Activated B cell treated with CpG ODN at 0.5 μM for 24 hours (primary cell): ENCODE measurements around the gene PI4K2B. TPM values are rescaled to one million over a fixed set of nuclear protein-coding genes. Genes with fewer than 3 reads are reported as not detected.

ENCODE experiments used
- ATAC-seq: fragments of 200-7000 bp; cut with Tn5 transposase; one replicate; pipeline ENCODE4 v1.10.0; 2021; ENCODE audit warnings: low read depth, mild to moderate bottlenecking, moderate library complexity
- CTCF ChIA-PET: fragments of 350-600 bp; sonication (Branson Sonifier 250); formaldehyde crosslinking; loops from one replicate; lab custom pipeline; 2021; ENCODE audit warnings: antibody characterized with exemption; lab: Charles Lee
- POLR2A ChIA-PET: fragments of 350-600 bp; sonication (Branson Sonifier 250); formaldehyde crosslinking; loops from one replicate; lab custom pipeline; 2021; ENCODE audit warnings: antibody characterized with exemption; lab: Charles Lee
- DNase-seq: peaks from one replicate; pipeline ENCODE4 v3.0.0; 2022
- H3K27ac Mint-ChIP-seq: one replicate; pipeline ENCODE4 v1.8.0; 2020; ENCODE audit warnings: mixed read lengths
- H3K27me3 Mint-ChIP-seq: one replicate; pipeline ENCODE4 v1.8.0; 2021; ENCODE audit warnings: mixed read lengths
- H3K36me3 Mint-ChIP-seq: one replicate; pipeline ENCODE4 v1.8.0; 2021; ENCODE audit warnings: low read depth, mixed read lengths
- H3K4me1 Mint-ChIP-seq: one replicate; pipeline ENCODE4 v1.8.0; 2021; ENCODE audit warnings: mixed read lengths
- H3K4me3 Mint-ChIP-seq: one replicate; pipeline ENCODE4 v1.8.0; 2020; ENCODE audit warnings: mild to moderate bottlenecking, mixed read lengths
- H3K9me3 Mint-ChIP-seq: one replicate; pipeline ENCODE4 v1.8.0; 2020; ENCODE audit warnings: mixed read lengths
- intact Hi-C: fragments of 100-400 bp; cut with micrococcal nuclease; formaldehyde crosslinking; loops from one replicate; pipeline ENCODE4 v1.15.1; 2024
- total RNA-seq: library from RNA; stranded (reverse); gene quantifications from 2 replicates; pipeline ENCODE4 v1.2.3, GENCODE V29; 2022
- TF ChIP-seq, protein P1 (sequence below): fragments of 200-600 bp; IDR thresholded peaks from one replicate; pipeline ENCODE4 v1.8.0; 2022; ENCODE audit warnings: antibody characterized with exemption, mild to moderate bottlenecking

PI4K2B gene
- 14.8 and 14.9 TPM in 2 replicates for total RNA-seq

DNA sequence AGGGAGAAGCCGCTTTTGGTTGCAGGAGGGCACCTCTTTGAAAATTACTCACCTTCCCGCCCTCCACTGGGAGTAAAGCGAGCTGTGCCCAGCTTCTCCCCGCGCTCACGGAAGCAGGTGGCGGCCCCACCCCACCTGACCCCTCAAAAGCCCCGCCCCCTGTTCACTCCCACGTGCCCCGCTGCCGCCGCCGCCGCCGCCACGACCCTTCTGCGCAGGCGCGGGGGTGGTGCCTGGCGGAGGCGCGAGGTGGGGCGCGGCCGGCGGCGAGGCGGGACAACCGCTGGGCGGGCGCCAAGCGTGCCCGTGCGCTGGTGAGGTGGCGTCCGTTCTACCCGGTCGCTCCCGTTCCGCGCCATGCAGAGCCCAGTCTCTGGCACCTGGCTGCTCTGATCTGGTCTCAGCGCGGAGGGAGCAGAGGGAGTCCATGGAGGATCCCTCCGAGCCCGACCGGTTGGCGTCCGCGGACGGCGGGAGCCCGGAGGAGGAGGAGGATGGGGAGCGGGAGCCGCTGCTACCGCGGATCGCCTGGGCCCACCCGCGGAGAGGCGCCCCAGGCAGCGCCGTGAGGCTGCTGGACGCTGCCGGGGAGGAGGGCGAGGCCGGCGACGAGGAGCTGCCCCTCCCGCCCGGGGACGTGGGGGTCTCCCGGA is at the start of gene PI4K2B:
TSS of gene PI4K2B (plus strand) at position 297 of the 653 bp plus-strand sequence. CDS start at position 428, 131 bp downstream.
- TF ChIP-seq, protein P1, sequence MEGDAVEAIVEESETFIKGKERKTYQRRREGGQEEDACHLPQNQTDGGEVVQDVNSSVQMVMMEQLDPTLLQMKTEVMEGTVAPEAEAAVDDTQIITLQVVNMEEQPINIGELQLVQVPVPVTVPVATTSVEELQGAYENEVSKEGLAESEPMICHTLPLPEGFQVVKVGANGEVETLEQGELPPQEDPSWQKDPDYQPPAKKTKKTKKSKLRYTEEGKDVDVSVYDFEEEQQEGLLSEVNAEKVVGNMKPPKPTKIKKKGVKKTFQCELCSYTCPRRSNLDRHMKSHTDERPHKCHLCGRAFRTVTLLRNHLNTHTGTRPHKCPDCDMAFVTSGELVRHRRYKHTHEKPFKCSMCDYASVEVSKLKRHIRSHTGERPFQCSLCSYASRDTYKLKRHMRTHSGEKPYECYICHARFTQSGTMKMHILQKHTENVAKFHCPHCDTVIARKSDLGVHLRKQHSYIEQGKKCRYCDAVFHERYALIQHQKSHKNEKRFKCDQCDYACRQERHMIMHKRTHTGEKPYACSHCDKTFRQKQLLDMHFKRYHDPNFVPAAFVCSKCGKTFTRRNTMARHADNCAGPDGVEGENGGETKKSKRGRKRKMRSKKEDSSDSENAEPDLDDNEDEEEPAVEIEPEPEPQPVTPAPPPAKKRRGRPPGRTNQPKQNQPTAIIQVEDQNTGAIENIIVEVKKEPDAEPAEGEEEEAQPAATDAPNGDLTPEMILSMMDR = no peak
- Mint-ChIP-seq H3K36me3 (peaks cover 18% of the 10 kb centered on the region), H3K27ac (peak within 1 kb of the TSS; percentile 95), H3K4me3 (peak within 1 kb of the TSS; percentile 92), H3K4me1 (peaks cover 45% of the 10 kb centered on the region), H3K27me3 (no peaks in the 10 kb centered on the region), H3K9me3 (peaks cover 9% of the 10 kb centered on the region)
- POLR2A ChIA-PET = interaction anchor here (0.5 to 4.4 kb wide), 7 partner anchors 10 to 649 kb away, joined by 3 to 48 read pairs (median 4); partner anchors contain the start of genes ANAPC4, DHX15, SEPSECS and ZCCHC4
- intact Hi-C loops = loop anchor here (1.0 to 10.0 kb wide), 9 partner anchors 11 to 1631 kb away; partner anchors contain the start of genes ANAPC4, DHX15, RBPJ and SEPSECS
- CTCF ChIA-PET = interaction anchor here (0.7 to 4.6 kb wide), 4 partner anchors 72 to 253 kb away, joined by 3 to 45 read pairs (median 4); partner anchors contain the start of genes SEPSECS and ZCCHC4
- DNase-seq (peak; percentile 98), ATAC-seq (peak; percentile 86)

DNA sequence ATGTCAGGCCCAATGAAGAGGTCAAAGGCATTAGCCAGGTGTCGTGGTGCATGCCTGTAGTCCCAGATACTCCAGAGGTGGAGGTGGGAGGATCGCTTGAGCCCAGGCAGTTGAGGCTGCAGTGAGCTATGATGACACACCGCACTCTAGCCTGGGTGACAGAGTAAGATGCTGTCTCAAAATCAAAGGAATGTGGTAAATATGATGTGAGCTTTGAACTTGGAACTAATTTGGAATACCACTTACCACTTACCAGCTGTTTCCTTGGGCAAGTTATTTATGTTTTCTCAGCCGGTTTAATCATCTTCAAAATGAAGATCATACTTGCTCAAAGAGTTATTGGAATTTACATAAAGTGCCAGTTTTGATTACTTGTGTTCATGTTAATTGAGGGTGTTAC is 49.8 kb upstream of the PI4K2B start:
- ChIA-PET CTCF (no interaction called here), POLR2A (no interaction called here)
- no peaks in the 10 kb centered on the region for H3K9me3 Mint-ChIP-seq
- DNase-seq (no peak), ATAC-seq (no peak)
- no peak overlapping the region for H3K4me3 Mint-ChIP-seq
- no peaks in the 10 kb centered on the region for H3K4me1 Mint-ChIP-seq
- intact Hi-C loops = no loop called here
- H3K27ac Mint-ChIP-seq = no peak overlapping the region
- H3K36me3 Mint-ChIP-seq = no peaks in the 10 kb centered on the region
- TF ChIP-seq, protein P1 = no peak
- H3K27me3 Mint-ChIP-seq = no peaks in the 10 kb centered on the region

- DNase-seq (no peak), ATAC-seq (no peak)
- no peaks in the 10 kb centered on the region for H3K9me3 Mint-ChIP-seq
- no peak overlapping the region for H3K4me3 Mint-ChIP-seq
- H3K27ac Mint-ChIP-seq = no peak overlapping the region
- H3K36me3 Mint-ChIP-seq = peaks cover 3% of the 10 kb centered on the region
- ChIA-PET POLR2A (no interaction called here), CTCF (no interaction called here)
- TF ChIP-seq, protein P1 = no peak
- H3K4me1 Mint-ChIP-seq = no peaks in the 10 kb centered on the region
- H3K27me3 Mint-ChIP-seq = no peaks in the 10 kb centered on the region
- intact Hi-C loops = no loop called here
These were observed 43.4 kb upstream of the PI4K2B start for GRCh38 chr4:25190407-25190806.

DNA sequence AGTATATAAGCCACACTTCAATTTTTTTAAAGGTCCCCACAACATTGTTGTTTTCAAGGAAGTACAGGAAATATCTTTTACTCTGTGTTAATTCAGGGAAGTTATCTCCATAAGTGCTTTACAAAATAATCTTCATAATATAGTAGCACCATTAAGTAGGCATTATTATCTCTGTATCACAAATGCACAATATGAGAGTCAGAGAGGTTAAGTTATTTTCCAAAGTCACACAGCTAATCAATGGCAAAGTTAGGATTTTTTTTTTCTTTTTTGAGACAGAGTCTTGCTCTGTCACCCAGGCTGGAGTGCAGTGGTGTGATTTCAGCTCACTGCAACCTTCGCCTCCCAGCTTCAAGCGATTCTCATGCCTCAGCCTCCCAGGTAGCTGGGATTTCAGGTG is 35.1 kb upstream of the PI4K2B start:
- CTCF ChIA-PET = no interaction called here
- no peak for DNase-seq
- H3K36me3 Mint-ChIP-seq = peaks cover 18% of the 10 kb centered on the region
- intact Hi-C loops = no loop called here
- no peak overlapping the region for H3K4me3 Mint-ChIP-seq
- H3K27ac Mint-ChIP-seq = no peak overlapping the region
- POLR2A ChIA-PET = no interaction called here
- TF ChIP-seq, protein P1 = no peak
- H3K27me3 Mint-ChIP-seq = no peaks in the 10 kb centered on the region
- H3K4me1 Mint-ChIP-seq = no peaks in the 10 kb centered on the region
- no peak for ATAC-seq
- peaks cover 3% of the 10 kb centered on the region for H3K9me3 Mint-ChIP-seq

DNA sequence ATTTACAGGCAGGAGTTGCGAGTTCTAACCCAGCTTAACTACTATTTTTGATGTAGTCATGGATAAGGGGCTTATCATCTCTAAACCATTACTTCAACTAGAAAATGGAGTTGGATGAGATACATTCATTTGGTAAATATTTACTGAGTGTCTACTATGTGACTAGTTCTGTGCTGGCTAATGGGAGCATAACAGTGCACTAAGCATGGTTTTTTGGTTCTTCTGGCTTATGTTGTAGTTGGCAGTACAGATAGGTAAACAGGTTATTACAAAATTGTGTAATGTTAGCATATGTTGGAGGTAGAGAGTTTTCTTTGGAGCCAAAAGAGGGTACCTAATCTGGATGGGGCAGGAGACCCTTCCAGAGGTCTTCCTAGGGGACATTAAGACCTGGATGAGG is 25.8 kb upstream of the PI4K2B start:
- intact Hi-C loops = no loop called here
- DNase-seq (no peak), ATAC-seq (no peak)
- no peak overlapping the region for H3K4me3 Mint-ChIP-seq
- POLR2A ChIA-PET = no interaction called here
- no peaks in the 10 kb centered on the region for H3K4me1 Mint-ChIP-seq
- peaks cover 21% of the 10 kb centered on the region for H3K9me3 Mint-ChIP-seq
- TF ChIP-seq, protein P1 = no peak
- CTCF ChIA-PET = no interaction called here
- H3K36me3 Mint-ChIP-seq = no peaks in the 10 kb centered on the region
- no peaks in the 10 kb centered on the region for H3K27me3 Mint-ChIP-seq
- no peak overlapping the region for H3K27ac Mint-ChIP-seq
